SH-SY5Y (cell line): ENCODE data around the gene IL24.

Experiments
- GATA2 ChIP-seq: IDR thresholded peaks from 2 replicates; pipeline ENCODE4 v1.6.1; 2011; ENCODE audit warnings: mild to moderate bottlenecking, low read depth, low read length
- GATA3 ChIP-seq: IDR thresholded peaks from 2 replicates; pipeline ENCODE4 v1.6.1; 2011; ENCODE audit warnings: low read depth, mild to moderate bottlenecking, low read length, moderate library complexity

GRCh38 chr1:206898915-206899431 lies 1.7 kb downstream of the IL24 start:
- TF ChIP-seq GATA2 (no peak), GATA3 (no peak)
